HCT116 (cell line): ENCODE measurements around the gene MYO7B.

Source experiments
- CTCF ChIP-seq, 3 experiments: fragments of 200-600 bp in 1 of 3; sonication (generic) in 1 of 3; IDR thresholded peaks in 2 of 3; conservative IDR thresholded peaks in 1 of 3; 2 replicates each; pipeline ENCODE4 v1.5.1; 2012 to 2017; ENCODE audit warnings: low read depth in 2 of 3, low read length in 2 of 3, antibody characterized with exemption in 1 of 3, borderline replicate concordance in 1 of 3, control low read depth in 1 of 3, mild to moderate bottlenecking in 1 of 3, mixed read lengths in 1 of 3, mixed run types in 1 of 3, moderate library complexity in 1 of 3; ENCODE audit not compliant: insufficient read depth in 1 of 3
- FOSL1 ChIP-seq: IDR thresholded peaks from 2 replicates; pipeline ENCODE4 v1.6.1; 2012; ENCODE audit warnings: low read depth
- POLR2A ChIP-seq: IDR thresholded peaks from 2 replicates; pipeline ENCODE4 v1.7.0; 2011; ENCODE audit warnings: borderline replicate concordance; ENCODE audit not compliant: insufficient read depth, insufficient read length; ENCODE audit errors: extremely low read depth
- TCF7L2 ChIP-seq: IDR thresholded peaks from 2 replicates; pipeline ENCODE4 v1.7.0; 2011; ENCODE audit warnings: borderline replicate concordance, inconsistent platforms; ENCODE audit not compliant: insufficient read depth, insufficient read length; ENCODE audit errors: extremely low read depth

- TF ChIP-seq POLR2A (no peak), TCF7L2 (no peak), CTCF (IDR thresholded peaks at IDR 0.05 in 2 of 3, conservative IDR thresholded peaks at IDR 0.05 in 1 of 3; ENCODE audit: borderline replicate concordance in 1 of 3, insufficient read depth in 1 of 3, low read depth in 2 of 3, low read length in 2 of 3) (no peak), FOSL1 (no peak)
These were observed 128.8 kb downstream of the MYO7B start for GRCh38 chr2:127664065-127664894.
